Keratinocyte (primary cell): ENCODE measurements around the gene MRGPRF.

ENCODE experiments used
- EZH2 ChIP-seq: IDR thresholded peaks from one replicate; pipeline ENCODE4 v1.6.1; 2012; ENCODE audit warnings: inconsistent platforms, mild to moderate bottlenecking, low read length, moderate library complexity
- TF ChIP-seq, protein P1 (sequence below), 3 experiments: IDR thresholded peaks in 1 of 3; conservative IDR thresholded peaks in 1 of 3; optimal IDR thresholded peaks in 1 of 3; 2 replicates in 2 of 3; 3 replicates in 1 of 3; pipeline versions ENCODE3 to v1.5.1; 2011; ENCODE audit warnings: low read length in 3 of 3, mild to moderate bottlenecking in 3 of 3, moderate library complexity in 2 of 3, control low read depth in 1 of 3, inconsistent platforms in 1 of 3; ENCODE audit not compliant: insufficient read depth in 2 of 3; ENCODE audit errors: extremely low read depth in 1 of 3

DNA sequence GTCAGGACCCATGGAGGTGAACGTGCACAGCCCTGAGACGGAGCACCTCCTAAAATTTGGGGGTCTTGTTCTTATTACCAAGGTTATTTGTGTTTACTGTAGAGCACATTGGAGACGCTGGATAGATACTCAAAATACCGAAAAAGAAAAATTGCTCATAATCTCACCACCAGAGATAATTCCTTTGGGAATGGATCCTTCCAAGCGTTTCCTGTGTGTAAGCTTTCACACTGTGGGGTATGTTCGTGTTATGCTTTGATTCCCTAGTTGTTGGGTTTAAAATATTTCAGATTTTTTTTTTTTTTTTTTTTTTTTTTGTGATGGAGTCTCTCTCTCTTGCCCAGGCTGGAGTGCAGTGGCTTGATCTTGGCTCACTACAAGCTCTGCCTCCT lies 18.2 kb downstream of the MRGPRF start:
- TF ChIP-seq, protein P1, sequence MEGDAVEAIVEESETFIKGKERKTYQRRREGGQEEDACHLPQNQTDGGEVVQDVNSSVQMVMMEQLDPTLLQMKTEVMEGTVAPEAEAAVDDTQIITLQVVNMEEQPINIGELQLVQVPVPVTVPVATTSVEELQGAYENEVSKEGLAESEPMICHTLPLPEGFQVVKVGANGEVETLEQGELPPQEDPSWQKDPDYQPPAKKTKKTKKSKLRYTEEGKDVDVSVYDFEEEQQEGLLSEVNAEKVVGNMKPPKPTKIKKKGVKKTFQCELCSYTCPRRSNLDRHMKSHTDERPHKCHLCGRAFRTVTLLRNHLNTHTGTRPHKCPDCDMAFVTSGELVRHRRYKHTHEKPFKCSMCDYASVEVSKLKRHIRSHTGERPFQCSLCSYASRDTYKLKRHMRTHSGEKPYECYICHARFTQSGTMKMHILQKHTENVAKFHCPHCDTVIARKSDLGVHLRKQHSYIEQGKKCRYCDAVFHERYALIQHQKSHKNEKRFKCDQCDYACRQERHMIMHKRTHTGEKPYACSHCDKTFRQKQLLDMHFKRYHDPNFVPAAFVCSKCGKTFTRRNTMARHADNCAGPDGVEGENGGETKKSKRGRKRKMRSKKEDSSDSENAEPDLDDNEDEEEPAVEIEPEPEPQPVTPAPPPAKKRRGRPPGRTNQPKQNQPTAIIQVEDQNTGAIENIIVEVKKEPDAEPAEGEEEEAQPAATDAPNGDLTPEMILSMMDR (optimal IDR thresholded peaks at IDR 0.05 in 1 of 3, IDR thresholded peaks at IDR 0.05 in 1 of 3, conservative IDR thresholded peaks at IDR 0.05 in 1 of 3; ENCODE audit: extremely low read depth in 1 of 3, insufficient read depth in 2 of 3, low read length in 3 of 3) = no peak
- no peak for TF ChIP-seq EZH2
